GM19438 (cell line): ENCODE data around the gene CDH13.

Experiments
- ATAC-seq: cut with Tn5 transposase; IDR thresholded peaks from one replicate; pipeline ENCODE4 v1.9.1; 2021; ENCODE audit warnings: low read depth; ENCODE audit not compliant: unreplicated experiment

CDH13 gene

DNA sequence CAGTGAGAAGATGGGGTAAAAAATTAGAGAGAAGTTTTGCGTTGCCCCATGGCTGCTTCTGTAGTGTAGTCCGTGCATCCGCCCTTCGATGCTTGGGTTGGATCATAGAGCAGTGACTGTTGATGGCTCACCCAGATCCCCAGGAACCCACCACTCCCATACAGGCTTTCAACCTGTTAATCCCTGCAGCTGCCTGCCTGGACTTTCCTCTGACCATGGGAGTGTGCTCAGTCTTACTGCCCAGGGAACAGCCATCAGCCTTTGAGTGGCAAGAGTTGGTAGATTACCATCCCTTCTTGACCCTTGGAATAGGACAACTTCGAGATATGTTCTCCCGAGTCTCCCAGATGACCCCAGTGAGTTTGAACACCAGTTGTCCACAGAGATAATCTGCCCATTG, 881.5 kb downstream of the CDH13 start:
- ATAC-seq, result no peak

DNA sequence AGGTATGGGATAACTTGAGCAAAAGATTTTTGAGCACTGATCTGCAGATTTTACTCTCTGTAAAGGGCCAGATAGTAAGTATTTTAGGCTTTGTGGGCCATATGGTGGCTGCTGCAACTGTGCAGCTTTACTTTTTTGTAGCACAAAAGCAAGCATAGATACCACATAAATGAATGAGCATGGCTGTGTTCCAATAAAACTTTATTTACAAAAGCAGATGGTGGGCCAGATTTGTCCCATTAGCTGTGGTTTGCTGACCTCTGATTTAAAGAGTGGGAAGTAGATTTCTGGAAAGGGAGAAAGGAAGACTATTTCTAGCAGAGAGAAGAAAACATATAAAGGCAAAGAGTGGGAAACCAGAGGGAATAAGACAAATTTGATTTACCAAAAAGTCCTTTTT, 882.5 kb downstream of the CDH13 start:
- ATAC-seq, result no peak

DNA sequence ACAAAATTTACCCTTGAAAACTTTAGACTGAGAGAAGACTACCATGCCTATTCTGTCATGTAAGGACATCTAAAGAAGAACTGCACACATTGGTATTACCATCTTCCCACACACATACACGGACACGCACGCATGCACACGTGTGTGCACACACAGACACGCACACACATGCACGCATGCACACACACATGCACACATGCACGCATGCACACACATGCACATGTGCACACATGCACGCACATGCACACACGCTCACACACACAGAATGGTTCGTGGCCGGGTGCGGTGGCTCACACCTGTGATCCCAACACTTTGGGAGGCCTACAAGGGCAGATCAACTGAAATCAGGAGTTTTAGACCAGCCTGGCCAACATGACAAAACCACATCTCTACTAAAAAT, 884.1 kb downstream of the CDH13 start:
- ATAC-seq, result no peak

DNA sequence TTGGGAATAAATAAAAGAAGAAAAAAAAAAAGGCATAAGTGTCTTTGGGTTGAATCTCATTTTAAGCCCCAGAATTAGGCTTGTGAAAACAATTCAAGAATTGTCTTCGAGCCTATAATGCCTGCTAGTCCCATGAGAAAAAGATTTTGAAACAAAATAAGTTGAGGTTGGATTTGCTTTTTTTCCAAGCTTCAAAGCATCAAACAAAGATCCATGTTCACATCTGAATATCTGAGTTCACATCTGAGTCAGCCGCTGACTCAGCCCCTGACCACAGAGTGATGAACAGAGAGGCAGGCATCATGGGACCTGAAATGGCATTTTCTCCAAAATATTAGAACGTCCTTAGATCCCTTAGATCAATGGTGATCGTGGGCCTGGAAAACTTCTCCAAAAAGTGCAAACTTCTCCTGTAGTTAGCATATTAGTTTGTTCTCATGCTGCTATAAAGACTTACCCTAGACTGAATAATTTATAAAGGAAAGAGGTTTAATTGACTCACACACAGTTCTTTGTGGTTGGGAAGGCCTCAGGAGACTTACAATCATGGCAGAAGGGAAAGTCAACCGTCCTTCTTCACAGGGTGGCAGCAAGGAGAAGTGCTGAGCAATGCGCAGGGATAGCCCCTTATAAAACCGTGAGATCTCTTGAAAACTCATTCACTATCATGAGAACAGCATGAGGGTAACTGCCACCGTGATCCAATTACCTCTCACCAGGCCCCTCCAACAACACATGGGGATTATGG, 886.4 kb downstream of the CDH13 start:
- ATAC-seq, result no peak

DNA sequence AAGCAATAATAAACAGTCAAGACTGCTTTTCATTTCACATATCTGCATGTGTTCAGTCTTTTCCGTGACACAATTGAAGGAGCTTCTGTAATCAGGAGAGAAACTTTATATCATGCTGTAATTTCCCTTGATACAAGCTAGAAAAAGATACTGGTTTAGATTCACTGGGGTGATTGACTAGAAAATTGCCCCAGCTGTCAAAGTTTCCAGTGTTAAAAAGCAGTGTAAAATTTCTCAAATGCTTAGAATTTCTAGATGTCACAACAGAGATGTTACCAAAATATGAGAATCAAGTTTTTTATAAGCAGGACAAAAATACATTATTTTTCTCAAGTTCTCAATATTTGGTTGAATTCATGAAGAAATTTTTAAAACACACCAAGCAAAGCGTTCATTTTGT, 888.6 kb downstream of the CDH13 start:
- no peak for ATAC-seq

DNA sequence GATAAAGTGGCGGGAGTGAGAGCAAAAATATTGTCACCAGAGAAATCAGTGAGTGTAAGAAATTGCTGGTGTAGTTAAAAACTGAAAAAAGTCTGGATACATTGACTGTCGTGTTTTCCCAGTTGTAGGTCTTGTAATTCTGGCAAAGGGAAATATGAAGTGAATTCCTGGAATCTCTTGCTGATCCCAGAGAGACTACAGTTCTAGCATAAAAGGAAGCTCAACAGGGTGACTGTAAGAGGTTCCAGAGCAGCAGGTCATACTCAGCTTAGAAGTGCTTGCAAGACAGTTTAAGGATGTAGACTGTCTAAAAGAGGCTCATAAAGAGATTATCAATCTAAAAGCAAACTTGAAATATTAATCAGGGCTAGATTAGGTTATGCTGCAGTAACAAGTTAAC, 890.2 kb downstream of the CDH13 start:
- no peak for ATAC-seq

DNA sequence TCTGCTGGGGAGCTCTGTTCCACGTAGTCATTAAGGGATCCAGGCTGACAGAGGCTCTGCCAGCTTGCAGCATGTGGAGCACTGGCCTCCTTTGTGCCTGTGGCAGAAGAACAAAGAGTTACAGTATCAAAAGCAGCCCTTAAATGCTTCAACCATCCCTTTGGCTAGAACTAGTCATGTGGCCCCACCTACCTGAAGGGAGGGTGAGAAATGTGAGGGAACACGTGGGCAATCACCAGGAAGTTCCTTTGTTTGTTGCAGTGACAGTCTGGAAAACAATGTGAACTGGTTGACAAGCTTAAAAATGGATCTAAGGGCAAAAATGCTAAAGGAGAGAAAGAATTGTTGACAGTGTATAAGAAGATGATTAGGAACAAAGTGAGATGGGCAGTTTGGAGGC, 890.6 kb downstream of the CDH13 start:
- no peak for ATAC-seq

DNA sequence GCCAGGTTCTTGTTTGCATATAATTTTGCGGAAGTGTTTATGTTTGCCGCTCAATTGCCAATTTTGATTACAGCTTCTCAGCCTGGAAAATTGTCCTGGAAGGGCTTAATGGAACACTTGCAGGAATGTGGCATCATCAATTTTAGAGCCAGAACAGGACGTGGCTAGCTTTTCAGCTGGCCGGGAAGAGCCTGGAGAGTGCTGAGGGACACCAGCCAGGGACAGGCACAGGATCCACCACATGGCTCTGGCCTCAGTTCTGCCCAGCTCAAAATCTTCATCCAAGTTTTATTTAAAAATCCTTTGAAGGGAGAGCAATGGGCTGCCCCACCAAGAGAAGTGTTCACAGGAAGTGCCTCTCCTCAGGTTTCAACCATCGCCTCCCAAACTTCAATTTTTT, 893.8 kb downstream of the CDH13 start:
- ATAC-seq, result no peak

DNA sequence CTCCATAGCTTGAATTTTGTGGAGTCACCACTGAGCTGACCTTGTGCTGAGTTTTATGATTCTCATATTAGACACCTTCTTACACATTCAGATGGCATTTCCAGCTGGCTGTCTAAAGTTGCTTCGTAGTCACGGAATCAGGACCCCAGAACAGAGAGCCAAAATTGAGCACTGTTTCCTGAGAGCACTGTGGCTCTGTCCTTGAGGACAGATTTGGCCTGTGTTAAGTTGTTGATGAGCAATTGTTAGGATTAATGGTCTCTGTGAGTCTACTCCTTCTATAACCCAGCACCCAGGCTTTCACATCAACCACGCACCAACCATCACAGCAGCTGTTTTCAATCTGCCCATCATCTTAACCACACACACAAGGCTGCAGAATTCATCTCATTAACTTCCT, 903.5 kb downstream of the CDH13 start:
- ATAC-seq, result no peak

DNA sequence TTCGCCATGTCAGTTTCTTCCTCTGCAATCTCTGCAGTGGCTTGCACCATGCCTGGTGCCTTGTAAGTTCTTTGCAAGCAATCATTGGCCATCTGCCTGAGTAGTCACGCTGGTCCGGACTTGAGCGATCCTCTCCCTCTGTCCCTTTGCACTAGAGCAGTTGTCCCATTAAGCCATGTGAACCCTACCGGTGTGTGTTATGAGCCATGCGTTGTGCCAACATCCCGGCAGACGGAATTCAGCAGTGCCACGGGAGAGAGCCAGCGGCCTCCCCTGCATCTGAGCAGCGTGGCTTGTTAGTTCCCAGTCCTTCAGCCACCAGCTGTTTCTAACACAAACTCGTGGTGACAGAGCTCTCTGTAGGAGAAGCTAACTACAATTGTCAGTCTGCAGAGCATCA, 905.9 kb downstream of the CDH13 start:
- no peak for ATAC-seq

DNA sequence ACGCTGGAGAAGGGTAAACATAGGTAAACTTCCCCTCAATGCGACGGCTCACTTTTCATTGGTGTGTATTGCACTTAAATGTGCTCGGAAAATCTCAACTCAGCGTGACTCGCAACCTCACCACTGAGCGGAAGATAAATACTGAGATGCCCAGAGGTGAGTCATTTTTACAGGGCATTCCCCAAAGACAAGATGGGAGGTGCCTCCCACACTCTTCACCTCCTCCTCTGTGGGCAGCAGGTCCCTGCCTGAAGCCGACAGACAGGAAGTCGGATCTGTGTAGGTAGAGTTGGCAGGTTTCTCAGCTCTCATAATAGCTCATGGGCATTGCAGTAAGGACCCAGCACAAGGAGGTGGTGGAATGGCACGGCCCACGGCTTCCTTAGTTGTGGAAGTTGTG, 906.4 kb downstream of the CDH13 start:
- ATAC-seq, result no peak

DNA sequence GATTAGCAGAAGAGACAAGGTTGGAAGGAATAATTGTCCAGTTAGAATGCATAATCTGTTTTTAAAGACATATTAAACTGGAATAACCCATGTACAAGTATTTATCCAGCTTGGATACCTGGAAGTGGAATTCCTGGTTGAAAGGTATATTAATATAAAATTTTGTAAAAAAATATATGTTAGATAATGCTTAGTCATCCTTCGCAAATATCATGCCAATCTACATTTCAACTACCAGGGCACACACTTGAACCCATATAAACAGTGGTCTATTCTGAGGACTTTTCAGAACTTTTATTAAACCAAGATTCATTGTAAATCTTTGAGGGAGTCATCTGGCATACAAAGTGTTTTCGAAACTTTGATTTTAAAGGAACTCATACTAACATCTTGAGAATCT, 911.9 kb downstream of the CDH13 start:
- no peak for ATAC-seq

DNA sequence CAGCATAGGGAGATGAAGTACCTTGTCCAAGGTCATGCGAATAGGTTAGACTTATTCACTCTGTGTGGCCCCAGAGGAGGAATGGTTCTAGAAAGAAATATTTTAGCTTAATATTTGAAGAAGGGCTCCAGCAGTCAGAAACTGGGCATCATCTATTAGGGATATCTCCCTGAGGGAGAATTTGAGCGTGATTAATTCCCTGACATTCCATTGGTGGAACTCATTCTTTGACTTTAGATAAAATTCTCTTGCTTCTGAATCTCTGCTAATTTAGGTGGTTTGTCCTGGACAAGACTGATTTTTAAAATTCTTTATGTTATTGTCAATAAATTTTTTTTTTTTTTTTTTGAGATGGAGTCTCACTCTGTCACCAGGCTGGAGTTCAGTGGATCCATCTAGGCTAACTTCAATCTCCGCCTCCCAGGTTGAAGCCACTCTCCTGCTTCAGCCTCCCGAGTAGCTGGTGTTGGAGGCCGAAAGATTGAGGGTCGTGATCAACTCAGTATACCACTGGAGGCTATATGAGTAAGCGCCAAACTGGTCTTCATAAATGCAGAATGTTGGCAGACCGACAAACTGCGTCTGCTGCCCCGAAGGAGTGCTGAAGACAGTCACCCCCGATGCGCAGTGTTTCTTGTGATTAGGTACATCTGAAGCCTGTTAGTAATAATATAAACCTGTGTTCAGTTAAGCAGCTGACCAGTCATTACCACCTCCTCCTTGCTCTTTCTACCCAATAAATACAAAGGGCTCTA, 913.1 kb downstream of the CDH13 start:
- ATAC-seq, result no peak

DNA sequence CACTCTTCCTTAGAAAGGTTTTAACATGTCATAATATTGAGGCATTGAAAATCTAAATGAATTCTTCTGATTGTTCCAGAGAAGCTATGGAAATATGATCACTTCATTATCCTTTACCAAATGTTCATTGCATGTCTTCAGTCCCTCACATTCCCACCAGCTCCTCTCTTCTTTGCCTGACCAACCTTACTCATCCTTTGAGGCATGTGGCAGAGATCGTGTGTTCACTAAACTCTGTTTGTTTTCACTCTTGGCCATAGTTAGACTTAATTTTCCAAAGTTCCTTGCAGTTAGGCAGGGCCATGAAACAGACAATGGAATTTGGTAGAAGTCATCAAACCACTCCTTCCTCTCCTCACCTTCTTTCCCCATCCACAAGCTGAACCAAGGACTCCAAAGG, 914.5 kb downstream of the CDH13 start:
- ATAC-seq, result no peak

DNA sequence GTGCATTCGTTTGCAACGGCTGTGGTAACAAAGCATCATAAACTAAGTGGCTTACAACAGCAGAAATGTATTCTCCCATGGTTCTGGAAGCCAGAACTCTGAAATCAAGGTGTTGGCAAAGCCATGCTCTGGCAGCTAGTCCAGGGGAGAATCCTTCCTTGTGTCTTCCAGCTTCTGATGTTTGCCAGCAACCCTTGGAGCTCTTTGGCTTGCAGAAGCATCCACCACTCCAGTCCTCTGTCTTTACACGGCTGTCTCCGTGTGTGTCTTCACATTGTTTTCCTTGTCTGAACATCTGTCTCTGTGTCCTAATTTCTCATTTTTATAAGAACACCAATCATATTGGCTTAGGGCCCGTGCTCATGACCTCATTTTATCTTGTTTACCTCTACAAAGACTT, 915.7 kb downstream of the CDH13 start:
- no peak for ATAC-seq

DNA sequence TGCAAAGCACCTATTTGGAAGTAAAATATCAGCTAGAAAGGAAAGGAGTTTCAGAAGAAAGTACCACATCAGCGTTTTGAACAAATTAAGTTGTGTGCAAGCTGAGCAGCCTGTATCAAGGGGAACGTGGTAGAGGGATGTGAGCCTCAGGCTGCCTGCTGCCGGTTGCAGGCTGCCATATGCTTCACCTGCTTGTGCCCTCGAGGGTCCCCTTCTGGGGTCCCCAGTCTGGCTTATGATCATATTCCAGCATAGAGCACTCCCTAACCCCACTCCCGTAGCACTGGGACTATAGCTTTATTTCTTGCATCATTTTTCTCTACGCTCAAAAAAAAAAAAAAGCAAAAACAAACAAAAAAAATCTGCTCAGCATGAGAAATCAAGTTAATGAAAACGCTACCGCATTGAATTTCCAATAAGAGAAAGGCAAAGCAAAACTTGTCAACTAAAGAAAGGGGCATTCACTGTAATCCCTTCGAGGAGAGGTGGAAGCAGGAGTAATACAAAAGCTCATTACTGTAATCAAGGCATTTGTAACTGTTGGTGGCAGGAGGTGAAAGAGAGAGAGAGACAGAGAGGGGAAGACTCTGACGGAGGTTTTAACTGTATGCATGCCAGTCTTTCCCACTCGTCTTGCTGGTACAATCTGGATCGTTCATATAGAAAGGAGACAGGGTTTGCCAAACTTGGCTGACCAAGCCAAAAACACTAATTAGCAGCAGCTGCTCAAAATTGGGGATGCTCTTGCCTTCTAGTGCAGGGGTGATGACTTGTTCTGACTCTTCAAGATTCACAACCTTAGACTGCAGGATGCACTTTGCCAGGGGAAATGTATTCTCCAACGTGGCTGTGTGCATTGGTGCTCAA, 922.8 kb downstream of the CDH13 start:
- ATAC-seq, result no peak

DNA sequence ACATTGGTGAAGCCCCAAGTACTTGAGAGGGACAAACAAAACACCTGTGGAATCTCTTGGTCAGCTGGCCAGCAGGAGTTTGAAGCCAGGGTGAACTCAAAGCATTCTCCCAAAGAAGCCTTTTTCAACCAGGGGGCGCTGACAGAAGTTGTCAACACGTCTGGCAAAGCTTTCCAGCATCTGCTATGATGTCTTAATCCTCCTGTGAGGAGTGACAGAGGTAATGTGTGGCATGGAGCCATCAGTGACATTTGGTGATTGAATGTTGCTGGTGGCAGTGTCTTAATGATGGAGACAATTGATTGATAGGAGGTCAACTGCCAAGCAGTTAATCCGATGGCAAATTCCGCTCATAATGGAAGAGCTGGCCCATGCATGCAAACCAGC, 923.4 kb downstream of the CDH13 start:
- no peak for ATAC-seq

DNA sequence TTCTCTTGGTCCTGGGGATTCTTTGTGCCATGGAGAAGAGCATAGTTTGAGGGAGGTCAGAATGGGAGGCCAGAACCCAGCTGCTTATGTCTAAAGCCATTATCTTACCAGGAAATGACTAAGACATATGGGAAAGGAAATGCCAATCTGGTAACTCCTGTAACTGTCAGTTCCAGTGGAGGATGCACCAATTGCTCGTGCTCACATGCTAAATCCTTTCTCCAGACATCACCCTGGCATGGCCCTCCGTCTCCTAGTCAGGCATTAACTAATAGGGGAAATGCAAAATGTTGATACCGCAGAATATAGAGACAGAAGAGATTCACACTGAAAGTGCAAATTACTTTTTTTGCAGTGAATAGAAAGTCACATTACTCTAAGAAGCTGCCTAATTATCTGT, 925.5 kb downstream of the CDH13 start:
- no peak for ATAC-seq

DNA sequence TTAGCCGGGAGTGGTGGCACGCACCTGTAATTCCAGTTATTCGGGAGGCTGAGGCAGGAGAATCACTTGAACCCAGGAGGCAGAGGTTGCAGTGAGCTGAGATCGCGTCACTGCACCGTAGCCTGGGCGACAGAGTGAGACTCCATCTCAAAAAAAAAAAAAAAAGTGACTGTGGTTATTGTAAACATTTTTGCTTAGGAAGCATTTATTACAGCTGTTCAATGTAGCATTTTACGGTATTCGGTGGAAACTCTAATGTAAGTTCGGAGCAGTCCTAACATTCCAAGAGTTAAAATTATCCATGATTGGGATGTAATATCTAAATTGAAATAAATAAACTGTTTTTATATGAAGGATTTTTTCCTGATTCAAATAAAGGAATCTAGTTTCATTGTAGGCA, 926.2 kb downstream of the CDH13 start:
- no peak for ATAC-seq

DNA sequence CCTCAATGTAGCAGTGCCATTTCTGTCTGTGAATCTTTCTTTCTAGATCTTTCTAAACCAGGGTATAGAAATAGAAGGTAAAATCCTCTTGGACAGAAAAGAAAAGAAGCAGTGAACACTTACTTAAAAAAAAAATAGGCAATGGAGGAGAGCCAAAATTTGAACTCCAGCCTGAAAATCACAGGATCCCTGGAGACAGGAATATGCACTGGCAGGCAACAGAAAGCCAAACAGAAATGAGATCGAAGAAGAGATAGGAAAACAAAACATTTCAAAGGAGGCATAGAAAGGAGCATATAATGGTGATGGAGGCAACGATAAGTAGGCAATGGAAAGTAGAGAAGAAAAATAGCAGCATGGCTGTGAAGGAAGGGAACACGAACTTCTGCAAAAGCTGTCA, 927.3 kb downstream of the CDH13 start:
- no peak for ATAC-seq

DNA sequence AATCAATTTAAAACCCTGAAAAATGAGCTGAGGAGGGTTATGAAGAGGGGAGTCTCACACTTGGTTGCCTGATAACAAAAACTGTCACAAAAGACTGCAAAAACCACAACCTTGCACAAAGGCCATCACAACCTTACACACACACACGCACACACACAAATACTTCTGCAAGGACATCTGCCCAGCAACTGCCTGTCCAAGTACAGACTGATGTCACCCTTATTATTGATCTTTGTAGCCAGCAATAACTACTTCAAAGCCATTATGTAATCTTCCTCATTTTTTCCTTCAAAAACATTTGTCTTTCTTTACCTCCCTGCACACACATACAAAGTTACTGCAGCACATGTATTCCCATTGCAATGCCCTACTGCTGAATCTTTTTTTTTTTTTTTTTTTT, 927.8 kb downstream of the CDH13 start:
- no peak for ATAC-seq
